GM21528 (cell line): Measurements from ENCODE around the gene SCN1B.
"Not testable (repeated sequence)": the region's sequence is repeated elsewhere in the genome, so short reads cannot be mapped to it uniquely, and the experiment has no call there.

Experiments used
- ATAC-seq: cut with Tn5 transposase; IDR thresholded peaks from one replicate; pipeline ENCODE4 v1.9.1; 2021; ENCODE audit warnings: mild to moderate bottlenecking, moderate library complexity; ENCODE audit not compliant: unreplicated experiment, low FRiP score

Gene SCN1B

GRCh38 chr19:35015954-35016351 lies 14.3 kb upstream of the SCN1B start:
- no peak for ATAC-seq

- ATAC-seq: no peak
Measured at GRCh38 chr19:35017507-35017906, 12.8 kb upstream of the SCN1B start.

- ATAC-seq: no peak
Measured at GRCh38 chr19:35018379-35018778, 11.9 kb upstream of the SCN1B start.

- ATAC-seq: no peak
Measured at GRCh38 chr19:35019144-35019543, 11.1 kb upstream of the SCN1B start.

GRCh38 chr19:35021016-35021415 lies 9.3 kb upstream of the SCN1B start:
- ATAC-seq: no peak

- ATAC-seq: no peak
Measured at GRCh38 chr19:35021596-35021995, 8.7 kb upstream of the SCN1B start.

- no peak for ATAC-seq
Measured at GRCh38 chr19:35022460-35022859, 7.8 kb upstream of the SCN1B start.

GRCh38 chr19:35023428-35023827 lies 6.8 kb upstream of the SCN1B start:
- no peak for ATAC-seq

- ATAC-seq: no peak
Measured at GRCh38 chr19:35024095-35024494, 6.2 kb upstream of the SCN1B start.

- no peak for ATAC-seq
Measured at GRCh38 chr19:35025969-35026368, 4.3 kb upstream of the SCN1B start.

GRCh38 chr19:35026418-35026817 lies 3.9 kb upstream of the SCN1B start:
- ATAC-seq: no peak

GRCh38 chr19:35027009-35027408 lies 3.3 kb upstream of the SCN1B start:
- ATAC-seq: no peak

- no peak for ATAC-seq
Measured at GRCh38 chr19:35027851-35028599, 2.2 kb upstream of the SCN1B start.

GRCh38 chr19:35028600-35028885 lies 1.7 kb upstream of the SCN1B start:
- ATAC-seq: not testable (repeated sequence)

GRCh38 chr19:35029275-35029736 lies 964 bp upstream of the SCN1B start:
- ATAC-seq: not testable (repeated sequence)

- ATAC-seq: no peak
Measured at GRCh38 chr19:35029737-35030256, 473 bp upstream of the SCN1B start.

GRCh38 chr19:35031072-35031881 lies 1.0 kb downstream of the SCN1B start:
- no peak for ATAC-seq

GRCh38 chr19:35032356-35032865 lies 2.1 kb downstream of the SCN1B start:
- ATAC-seq: no peak

- no peak for ATAC-seq
Measured at GRCh38 chr19:35033067-35034004, 3.1 kb downstream of the SCN1B start.

- ATAC-seq: no peak
Measured at GRCh38 chr19:35034005-35034502, 3.8 kb downstream of the SCN1B start.
